ENCODE results near the gene RNF31. TPM values are rescaled to one million over a fixed set of nuclear protein-coding genes. Genes with fewer than 3 reads are reported as not detected.

The RNF31 gene
- polyA plus RNA-seq, 1 donor: 39.1 TPM

DNA sequence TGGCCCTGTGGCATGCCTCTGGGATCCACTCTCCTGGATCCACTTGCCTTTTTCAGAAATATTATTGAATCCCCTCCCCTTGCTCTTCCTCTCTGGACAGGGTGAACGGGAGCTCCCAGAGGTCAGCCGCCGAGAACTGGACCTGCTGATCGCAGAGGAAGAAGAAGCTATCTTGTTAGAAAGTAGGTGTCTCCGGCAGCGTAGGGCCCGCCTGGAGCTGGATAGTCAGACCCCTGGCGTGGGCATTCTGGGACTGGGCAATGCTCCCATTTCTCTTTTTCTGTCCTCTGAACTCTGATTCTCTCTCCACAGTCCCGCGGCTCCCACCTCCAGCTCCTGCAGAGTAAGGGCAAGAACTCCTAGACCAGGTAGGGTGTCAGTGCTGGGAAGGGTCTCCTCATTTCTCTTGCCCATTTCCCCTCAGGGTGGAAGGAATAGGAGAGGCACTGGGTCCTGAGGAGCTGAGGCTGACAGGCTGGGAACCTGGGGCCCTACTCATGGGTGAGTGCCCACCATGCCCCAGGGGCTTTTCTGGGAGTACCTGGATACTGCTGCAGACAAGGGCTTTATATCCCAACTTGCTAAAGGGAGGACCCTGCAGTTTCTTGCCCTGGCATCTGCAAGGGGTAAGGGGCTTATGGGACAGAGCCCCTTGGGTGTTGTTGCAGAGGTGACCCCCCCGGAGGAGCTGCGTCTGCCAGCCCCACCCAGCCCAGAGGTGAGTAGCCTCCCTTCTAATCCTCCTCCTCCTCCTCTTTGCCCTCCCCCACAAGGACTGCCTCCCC lies 29.9 kb downstream of the RNF31 start:
- Histone ChIP-seq H3K9me3 (ENCODE audit: control insufficient read depth, low read depth, low read length) (no peaks in the 10 kb centered on the region), H3K4me1 (ENCODE audit: control insufficient read depth, insufficient read depth, low read length) (peaks cover 60% of the 10 kb centered on the region), H3K27me3 (ENCODE audit: control insufficient read depth, insufficient read depth, low read length) (no peaks in the 10 kb centered on the region), H3K27ac (ENCODE audit: low read length) (no peak overlapping the region), H3K36me3 (ENCODE audit: control insufficient read depth, insufficient read depth, low read length) (peaks cover 78% of the 10 kb centered on the region), H3K4me3 (ENCODE audit: low read length) (no peak overlapping the region)
- no CpG with 5 or more reads among the region's 12 CpGs for WGBS (ENCODE audit: insufficient coverage, low lambda C conversion rate)
- no peak for DNase-seq

DNA sequence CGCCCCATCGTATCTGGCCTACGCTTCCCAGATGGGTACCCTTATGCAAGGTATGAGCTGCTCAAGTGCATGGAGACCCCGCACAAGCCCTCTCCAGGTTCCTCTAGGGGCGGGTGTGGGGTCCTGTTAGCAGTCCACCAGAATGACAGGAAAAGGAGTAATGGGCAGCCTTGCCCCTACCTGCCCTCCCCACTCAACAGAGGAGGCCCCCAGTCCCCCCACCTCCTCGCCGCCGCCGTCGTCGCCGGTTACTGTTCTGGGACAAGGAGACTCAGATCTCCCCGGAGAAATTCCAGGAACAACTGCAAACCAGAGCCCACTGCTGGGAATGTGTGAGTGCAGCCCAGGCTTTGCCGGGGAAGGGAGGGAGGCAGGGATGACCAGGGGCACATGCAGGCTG lies 30.6 kb downstream of the RNF31 start:
- no peaks in the 10 kb centered on the region for H3K27me3 ChIP-seq (ENCODE audit: control insufficient read depth, insufficient read depth, low read length)
- no peak overlapping the region for H3K4me3 ChIP-seq (ENCODE audit: low read length)
- H3K27ac ChIP-seq (ENCODE audit: low read length): no peak overlapping the region
- H3K9me3 ChIP-seq (ENCODE audit: control insufficient read depth, low read depth, low read length): no peaks in the 10 kb centered on the region
- H3K4me1 ChIP-seq (ENCODE audit: control insufficient read depth, insufficient read depth, low read length): peaks cover 61% of the 10 kb centered on the region
- peaks cover 85% of the 10 kb centered on the region for H3K36me3 ChIP-seq (ENCODE audit: control insufficient read depth, insufficient read depth, low read length)
- DNase-seq: no peak
- no CpG with 5 or more reads among the region's 14 CpGs for WGBS (ENCODE audit: insufficient coverage, low lambda C conversion rate)

DNA sequence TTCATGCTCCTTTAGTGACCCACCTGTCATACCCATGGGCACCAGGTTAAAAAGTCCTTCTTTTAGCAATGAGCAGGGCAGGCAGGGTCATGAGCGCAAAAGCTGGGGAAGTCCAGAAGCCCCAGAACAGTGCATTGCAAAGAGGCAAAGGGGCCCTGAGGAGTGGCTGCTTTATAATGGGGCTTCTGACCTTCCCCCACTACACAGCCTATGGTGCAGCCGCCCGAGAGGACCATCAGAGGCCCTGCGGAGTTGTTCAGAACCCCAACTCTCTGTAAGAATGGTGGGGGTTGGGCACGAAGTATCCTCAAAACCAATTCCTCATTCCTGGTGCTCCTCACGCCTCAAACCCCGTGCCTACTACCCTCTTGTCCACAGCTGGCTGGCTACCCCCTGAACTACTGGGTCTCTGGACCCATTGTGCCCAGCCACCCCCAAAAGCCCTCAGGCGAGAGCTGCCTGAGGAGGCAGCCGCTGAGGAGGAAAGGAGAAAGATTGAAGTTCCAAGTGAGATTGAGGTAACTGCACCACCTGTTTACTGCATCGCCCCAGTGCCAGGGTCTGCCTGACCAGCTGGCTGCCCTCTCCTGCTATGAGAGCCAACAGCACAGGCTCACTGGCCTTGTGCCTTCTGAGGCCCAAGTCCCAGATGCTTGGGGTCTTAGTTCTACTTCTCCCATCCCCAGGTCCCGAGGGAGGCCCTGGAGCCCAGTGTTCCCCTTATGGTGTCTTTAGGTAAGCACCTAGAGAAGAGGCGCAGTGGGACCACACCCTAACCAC lies 31.3 kb downstream of the RNF31 start:
- no CpG with 5 or more reads among the region's 12 CpGs for WGBS (ENCODE audit: insufficient coverage, low lambda C conversion rate)
- peaks cover 85% of the 10 kb centered on the region for H3K36me3 ChIP-seq (ENCODE audit: control insufficient read depth, insufficient read depth, low read length)
- H3K9me3 ChIP-seq (ENCODE audit: control insufficient read depth, low read depth, low read length): no peaks in the 10 kb centered on the region
- peaks cover 56% of the 10 kb centered on the region for H3K4me1 ChIP-seq (ENCODE audit: control insufficient read depth, insufficient read depth, low read length)
- no peak overlapping the region for H3K4me3 ChIP-seq (ENCODE audit: low read length)
- H3K27ac ChIP-seq (ENCODE audit: low read length): peak overlapping the region; percentile 91
- H3K27me3 ChIP-seq (ENCODE audit: control insufficient read depth, insufficient read depth, low read length): no peaks in the 10 kb centered on the region
- no peak for DNase-seq

DNA sequence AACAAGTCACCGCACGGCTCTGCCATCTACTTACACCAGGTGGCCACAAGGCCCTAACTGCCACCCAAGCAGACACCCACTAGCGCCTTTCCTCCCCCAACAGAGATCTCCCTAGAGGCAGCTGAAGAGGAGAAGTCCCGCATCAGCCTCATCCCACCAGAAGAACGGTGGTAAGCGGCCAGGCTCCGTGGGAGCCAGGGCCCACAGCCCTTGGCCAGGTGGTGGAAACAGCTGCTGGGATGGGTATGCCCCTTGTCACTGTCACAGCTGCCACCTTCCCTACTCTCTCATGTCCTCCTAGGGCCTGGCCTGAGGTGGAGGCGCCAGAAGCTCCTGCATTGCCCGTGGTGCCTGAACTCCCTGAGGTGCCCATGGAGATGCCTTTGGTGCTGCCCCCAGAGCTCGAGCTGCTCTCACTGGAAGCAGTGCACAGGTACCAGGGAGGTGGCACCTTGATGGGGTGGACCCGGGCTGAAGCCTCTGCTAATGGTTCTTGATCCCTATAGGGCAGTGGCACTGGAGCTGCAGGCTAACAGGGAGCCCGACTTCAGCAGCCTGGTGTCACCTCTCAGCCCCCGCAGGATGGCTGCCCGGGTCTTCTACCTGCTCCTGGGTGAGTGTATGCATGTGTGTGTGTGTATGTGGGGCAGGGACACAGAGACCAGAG lies 32.1 kb downstream of the RNF31 start:
- Histone ChIP-seq H3K4me3 (ENCODE audit: low read length) (no peak overlapping the region), H3K36me3 (ENCODE audit: control insufficient read depth, insufficient read depth, low read length) (peaks cover 93% of the 10 kb centered on the region), H3K9me3 (ENCODE audit: control insufficient read depth, low read depth, low read length) (no peaks in the 10 kb centered on the region), H3K27ac (ENCODE audit: low read length) (peak overlapping the region; percentile 91), H3K27me3 (ENCODE audit: control insufficient read depth, insufficient read depth, low read length) (no peaks in the 10 kb centered on the region), H3K4me1 (ENCODE audit: control insufficient read depth, insufficient read depth, low read length) (peaks cover 56% of the 10 kb centered on the region)
- DNase-seq: peak in 1 of 2 donors; percentile 12
- WGBS (ENCODE audit: insufficient coverage, low lambda C conversion rate): no CpG with 5 or more reads among the region's 14 CpGs

DNA sequence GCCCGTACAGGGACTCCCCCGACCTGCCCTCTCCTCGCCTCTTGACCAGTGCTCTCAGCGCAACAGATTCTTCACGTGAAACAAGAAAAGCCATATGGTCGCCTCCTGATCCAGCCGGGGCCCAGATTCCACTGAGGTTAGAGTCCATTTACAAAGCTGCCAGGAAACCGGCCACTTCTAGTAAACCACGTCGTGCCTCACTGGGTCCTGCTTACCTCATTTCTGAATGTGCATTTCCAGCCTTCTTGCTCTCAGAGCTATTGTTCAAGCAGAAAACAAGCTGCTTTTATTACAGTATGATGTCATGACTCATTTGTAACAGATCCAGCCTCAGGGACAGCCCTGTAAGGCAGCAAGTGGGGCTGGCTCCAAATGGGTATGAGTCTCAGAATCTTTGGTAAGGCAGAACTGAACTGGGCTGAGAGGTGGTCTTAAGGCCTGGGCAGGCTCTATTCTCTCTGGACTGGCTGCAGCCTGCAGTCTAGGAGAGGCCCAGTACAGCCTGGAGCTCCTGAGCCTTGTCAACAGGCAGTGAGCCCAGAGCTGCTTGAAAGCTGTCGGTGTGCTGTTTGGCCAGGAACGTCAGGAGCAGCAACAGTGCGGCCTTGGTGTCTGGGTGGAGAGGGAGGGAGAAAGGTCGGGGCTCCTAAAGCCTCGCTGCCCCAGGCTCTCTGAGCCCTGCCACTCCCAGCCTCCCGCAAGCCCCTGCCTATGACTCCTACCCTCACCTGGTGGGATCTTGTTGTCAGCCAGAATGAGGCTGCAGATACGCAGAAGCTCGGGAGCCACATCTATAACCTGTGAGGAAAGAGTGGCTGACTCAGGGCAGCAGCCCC lies 32.9 kb downstream of the RNF31 start:
- peak; percentile 81 to 91 for DNase-seq
- Histone ChIP-seq H3K27ac (ENCODE audit: low read length) (peak overlapping the region; percentile 91), H3K27me3 (ENCODE audit: control insufficient read depth, insufficient read depth, low read length) (no peaks in the 10 kb centered on the region), H3K4me3 (ENCODE audit: low read length) (no peak overlapping the region), H3K4me1 (ENCODE audit: control insufficient read depth, insufficient read depth, low read length) (peaks cover 56% of the 10 kb centered on the region), H3K36me3 (ENCODE audit: control insufficient read depth, insufficient read depth, low read length) (peaks cover 94% of the 10 kb centered on the region), H3K9me3 (ENCODE audit: control insufficient read depth, low read depth, low read length) (no peaks in the 10 kb centered on the region)
- no CpG with 5 or more reads among the region's 18 CpGs for WGBS (ENCODE audit: insufficient coverage, low lambda C conversion rate)

DNA sequence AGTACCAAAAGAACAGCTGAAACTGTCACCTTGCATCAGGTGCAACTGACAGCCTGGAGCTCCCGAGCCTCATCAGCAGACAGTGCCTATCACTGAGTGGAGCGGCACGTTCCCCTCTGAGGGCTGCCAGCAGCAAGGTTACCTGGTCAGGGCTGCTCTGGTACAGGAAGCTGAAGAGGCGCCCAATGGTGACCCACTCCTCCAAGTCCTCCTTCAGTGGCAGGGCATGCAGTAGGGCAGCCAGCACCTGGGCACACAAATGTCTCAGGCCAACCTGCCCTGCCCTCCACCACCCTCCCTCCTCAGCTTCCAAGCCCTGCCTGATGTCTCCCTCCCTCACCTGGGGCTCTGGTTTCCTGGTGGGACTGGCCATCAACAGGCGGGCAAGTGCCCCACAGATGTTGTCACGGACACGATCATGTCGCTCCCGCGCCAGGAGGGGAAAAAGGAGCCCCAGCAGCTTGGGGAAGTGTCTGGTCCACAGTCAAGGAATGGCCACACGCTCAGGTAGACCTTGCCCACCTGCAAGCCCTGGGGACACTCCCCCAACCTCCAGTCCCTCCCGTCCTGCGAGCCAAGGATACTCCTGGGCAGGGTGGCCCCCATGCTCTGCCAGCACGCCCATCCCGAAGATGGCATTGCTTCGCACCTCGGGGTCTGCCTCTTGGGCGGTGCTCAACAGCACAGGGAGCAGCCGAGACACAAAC lies 34.2 kb downstream of the RNF31 start:
- peak overlapping the region; percentile 91 for H3K27ac ChIP-seq (ENCODE audit: low read length)
- H3K27me3 ChIP-seq (ENCODE audit: control insufficient read depth, insufficient read depth, low read length): no peaks in the 10 kb centered on the region
- WGBS (ENCODE audit: insufficient coverage, low lambda C conversion rate): no CpG with 5 or more reads among the region's 19 CpGs
- peaks cover 100% of the 10 kb centered on the region for H3K36me3 ChIP-seq (ENCODE audit: control insufficient read depth, insufficient read depth, low read length)
- peaks cover 52% of the 10 kb centered on the region for H3K4me1 ChIP-seq (ENCODE audit: control insufficient read depth, insufficient read depth, low read length)
- H3K4me3 ChIP-seq (ENCODE audit: low read length): no peak overlapping the region
- H3K9me3 ChIP-seq (ENCODE audit: control insufficient read depth, low read depth, low read length): no peaks in the 10 kb centered on the region
- no peak for DNase-seq

DNA sequence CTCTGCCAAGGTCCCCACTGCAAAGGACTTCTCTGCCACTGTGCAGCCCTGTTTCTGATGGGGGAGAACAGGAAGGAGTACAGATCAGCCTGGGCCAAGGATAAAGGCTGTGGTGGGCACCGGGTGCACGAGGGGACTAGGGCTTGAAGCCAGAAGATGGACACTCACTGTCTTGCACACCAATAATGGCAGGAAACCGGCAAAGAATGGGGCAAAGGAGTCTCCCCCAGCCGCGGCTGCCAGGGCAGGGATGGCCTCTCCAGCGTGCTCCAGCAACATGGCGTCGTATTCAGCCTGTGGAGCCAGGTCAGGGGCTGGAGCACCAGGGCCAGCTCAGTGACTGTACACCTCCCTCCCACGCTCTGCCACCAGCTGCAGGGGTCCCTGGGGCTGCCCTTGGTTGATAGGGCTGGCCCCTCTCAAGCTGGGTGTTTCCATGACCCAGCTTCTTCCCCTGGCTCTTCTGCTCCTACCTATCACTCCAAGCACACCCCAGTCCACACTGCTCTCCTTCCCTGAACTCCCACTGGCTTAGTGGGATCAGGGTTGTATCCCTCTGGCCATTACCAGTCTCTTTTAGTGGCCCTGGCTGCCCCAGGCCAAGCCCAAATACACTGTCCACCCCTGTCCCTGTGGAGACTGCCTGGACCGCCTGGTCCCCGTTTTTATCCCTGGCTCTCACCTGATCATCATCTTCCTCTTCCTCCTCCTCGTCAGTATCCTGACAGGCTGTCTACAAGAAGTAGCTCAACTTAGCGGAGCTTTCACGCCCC lies 35.0 kb downstream of the RNF31 start:
- peaks cover 100% of the 10 kb centered on the region for H3K36me3 ChIP-seq (ENCODE audit: control insufficient read depth, insufficient read depth, low read length)
- H3K4me3 ChIP-seq (ENCODE audit: low read length): no peak overlapping the region
- no peaks in the 10 kb centered on the region for H3K9me3 ChIP-seq (ENCODE audit: control insufficient read depth, low read depth, low read length)
- whole genome bisulfite sequencing (ENCODE audit: insufficient coverage, low lambda C conversion rate): no CpG with 5 or more reads among the region's 14 CpGs
- no peaks in the 10 kb centered on the region for H3K27me3 ChIP-seq (ENCODE audit: control insufficient read depth, insufficient read depth, low read length)
- no peak for DNase-seq
- peaks cover 48% of the 10 kb centered on the region for H3K4me1 ChIP-seq (ENCODE audit: control insufficient read depth, insufficient read depth, low read length)
- peak overlapping the region; percentile 91 for H3K27ac ChIP-seq (ENCODE audit: low read length)

DNA sequence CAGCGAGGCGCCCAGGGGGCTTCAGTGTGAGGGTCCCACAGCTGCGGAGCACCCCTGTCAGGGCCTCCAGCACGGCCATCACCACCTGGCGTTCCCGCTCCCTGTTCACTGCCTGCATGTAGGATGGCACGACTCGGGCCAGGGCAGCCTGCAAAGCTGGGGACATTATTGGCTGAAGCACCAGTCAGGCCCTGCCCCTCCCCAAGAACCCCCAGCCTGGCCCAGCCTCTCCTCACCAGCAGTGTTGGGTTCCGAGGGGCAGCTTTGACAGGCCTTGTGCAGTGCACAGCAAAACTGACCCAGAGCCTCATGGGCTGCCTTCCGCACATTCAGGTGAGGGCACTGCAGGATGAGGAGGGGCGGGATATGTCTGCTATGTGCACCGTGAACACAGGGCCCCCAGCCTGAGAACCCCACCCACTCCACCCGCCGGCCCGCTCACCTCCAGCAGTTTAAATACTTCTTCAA lies 35.8 kb downstream of the RNF31 start:
- Histone ChIP-seq H3K4me1 (ENCODE audit: control insufficient read depth, insufficient read depth, low read length) (peaks cover 48% of the 10 kb centered on the region), H3K9me3 (ENCODE audit: control insufficient read depth, low read depth, low read length) (no peaks in the 10 kb centered on the region), H3K27ac (ENCODE audit: low read length) (no peak overlapping the region), H3K4me3 (ENCODE audit: low read length) (no peak overlapping the region), H3K27me3 (ENCODE audit: control insufficient read depth, insufficient read depth, low read length) (no peaks in the 10 kb centered on the region), H3K36me3 (ENCODE audit: control insufficient read depth, insufficient read depth, low read length) (peaks cover 94% of the 10 kb centered on the region)
- DNase-seq: no peak
- WGBS (ENCODE audit: insufficient coverage, low lambda C conversion rate): no CpG with 5 or more reads among the region's 15 CpGs
